ENCODE measurements around the gene MAPRE2.
A peak's percentile ranks its signal among the peaks of the same experiment; 100 is the strongest.
"Not testable (repeated sequence)": the region's sequence is repeated elsewhere in the genome, so short reads cannot be mapped to it uniquely, and the experiment has no call there.

The MAPRE2 gene

DNA sequence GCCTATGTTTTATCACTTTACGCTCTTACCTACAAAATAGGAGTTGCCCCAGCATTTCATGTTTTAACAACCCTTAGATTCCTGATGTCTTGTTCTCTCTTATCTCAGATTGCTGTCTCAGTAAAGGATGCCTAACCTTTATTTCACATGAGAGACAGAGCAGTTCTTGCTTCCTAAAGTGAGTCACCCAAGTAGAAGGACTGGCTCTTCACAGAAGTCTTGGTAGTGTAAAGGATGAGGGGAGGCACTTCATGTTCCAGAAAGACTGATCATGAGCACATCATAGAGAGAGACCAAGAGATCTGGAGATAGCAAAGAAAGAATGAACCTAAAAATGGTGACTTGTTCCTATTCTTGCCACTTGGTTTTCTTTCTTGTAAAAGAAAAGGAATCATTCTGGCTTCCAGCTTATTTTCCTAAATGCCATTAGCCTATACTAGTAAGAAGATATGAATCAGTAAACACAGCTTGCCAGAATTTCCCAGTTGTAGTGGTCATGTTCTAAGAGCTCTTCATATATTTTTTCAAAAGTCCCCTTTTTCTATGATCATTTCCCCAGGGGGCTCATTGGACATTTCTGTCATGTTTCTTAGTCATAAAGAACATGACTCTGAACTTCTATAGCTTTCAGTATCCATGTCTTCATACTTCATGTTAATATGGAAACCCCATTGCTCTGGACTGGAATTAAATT lies 54.9 kb downstream of the MAPRE2 start:
- DNase-seq, result no peak

GRCh38 chr18:35096677-35097011 lies 55.4 kb downstream of the MAPRE2 start:
- no peak for DNase-seq

DNA sequence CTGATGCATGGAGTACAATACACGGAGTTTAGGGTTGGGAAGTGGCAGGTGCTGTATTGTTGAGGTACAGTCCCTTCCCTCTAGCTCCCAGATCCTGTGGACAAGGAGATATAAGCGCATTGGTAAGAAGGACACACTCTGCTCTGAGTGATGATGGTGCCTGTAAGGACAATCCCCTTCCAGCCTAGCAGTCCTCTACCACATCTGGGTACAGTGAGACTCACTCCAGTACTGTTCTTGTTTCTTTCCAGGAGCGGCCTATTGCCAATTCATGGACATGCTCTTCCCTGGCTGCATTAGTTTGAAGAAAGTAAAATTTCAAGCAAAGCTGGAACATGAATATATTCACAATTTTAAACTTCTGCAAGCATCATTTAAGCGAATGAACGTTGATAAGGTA lies 56.0 kb downstream of the MAPRE2 start:
- no peak for DNase-seq

DNA sequence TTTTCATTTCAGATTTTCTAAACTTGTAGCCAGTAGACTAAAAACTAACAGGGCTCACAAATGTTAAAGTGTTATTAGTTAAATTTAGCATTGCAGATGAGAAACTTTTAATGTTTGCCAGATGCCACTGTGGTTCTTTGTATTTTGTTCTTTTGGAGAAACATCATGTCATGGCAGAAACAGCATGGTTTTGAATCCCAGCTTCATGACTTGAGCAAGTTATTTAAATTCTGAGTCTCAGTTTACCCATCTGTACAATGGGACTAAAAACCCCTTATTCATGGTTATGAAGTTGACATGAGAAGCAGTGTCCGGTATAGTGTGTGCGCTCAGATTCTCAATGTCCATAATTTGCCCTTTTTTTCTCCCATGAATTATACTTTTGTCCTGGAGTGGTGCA lies 56.5 kb downstream of the MAPRE2 start:
- no peak for DNase-seq

- DNase-seq, result no peak
These were observed 58.7 kb downstream of the MAPRE2 start for GRCh38 chr18:35099911-35100310.

- DNase-seq, result no peak
These were observed 63.3 kb downstream of the MAPRE2 start for GRCh38 chr18:35104391-35105051.

GRCh38 chr18:35106013-35106844 lies 65.0 kb downstream of the MAPRE2 start:
- no peak for DNase-seq

DNA sequence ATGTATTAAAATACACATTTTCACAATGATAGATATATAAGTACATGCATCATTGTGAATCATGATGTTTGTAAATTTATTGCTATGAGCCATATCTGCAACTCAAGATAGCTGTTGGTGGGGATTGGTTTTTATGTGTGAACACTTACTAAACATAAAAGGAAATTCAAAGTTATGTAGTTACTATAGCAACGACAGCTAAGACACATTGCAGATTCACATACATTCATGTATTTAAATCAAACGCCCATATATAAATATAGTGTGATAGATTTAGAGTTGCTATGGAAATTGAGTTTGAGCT lies 65.6 kb downstream of the MAPRE2 start:
- DNase-seq, result no peak

GRCh38 chr18:35107216-35107615 lies 66.0 kb downstream of the MAPRE2 start:
- no peak for DNase-seq

DNA sequence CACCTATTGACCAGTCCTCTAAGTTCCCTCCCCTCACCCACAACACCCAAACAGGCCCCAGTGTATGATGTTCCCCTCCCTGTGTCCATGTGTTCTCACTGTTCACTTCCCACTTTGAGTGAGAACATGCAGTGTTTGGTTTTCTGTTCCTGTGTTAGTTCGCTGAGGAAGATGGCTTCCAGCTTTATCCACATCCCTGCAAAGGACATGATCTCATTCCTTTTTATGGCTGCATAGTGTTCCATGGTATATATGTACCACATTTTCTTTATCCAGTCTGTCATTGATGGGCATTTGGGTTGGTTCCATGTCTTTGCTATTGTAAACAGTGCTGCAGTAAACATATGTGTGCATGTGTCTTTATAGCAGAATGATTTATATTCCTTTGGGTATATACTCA lies 66.9 kb downstream of the MAPRE2 start:
- DNase-seq, result not testable (repeated sequence)

GRCh38 chr18:35110059-35110458 lies 68.8 kb downstream of the MAPRE2 start:
- DNase-seq, result no peak

GRCh38 chr18:35110554-35111485 lies 69.6 kb downstream of the MAPRE2 start:
- DNase-seq, result no peak

GRCh38 chr18:35112696-35113095 lies 71.5 kb downstream of the MAPRE2 start:
- no peak for DNase-seq

- no peak for DNase-seq
These were observed 73.1 kb downstream of the MAPRE2 start for GRCh38 chr18:35114305-35114704.

GRCh38 chr18:35116784-35117318 lies 75.6 kb downstream of the MAPRE2 start:
- DNase-seq, result no peak

DNA sequence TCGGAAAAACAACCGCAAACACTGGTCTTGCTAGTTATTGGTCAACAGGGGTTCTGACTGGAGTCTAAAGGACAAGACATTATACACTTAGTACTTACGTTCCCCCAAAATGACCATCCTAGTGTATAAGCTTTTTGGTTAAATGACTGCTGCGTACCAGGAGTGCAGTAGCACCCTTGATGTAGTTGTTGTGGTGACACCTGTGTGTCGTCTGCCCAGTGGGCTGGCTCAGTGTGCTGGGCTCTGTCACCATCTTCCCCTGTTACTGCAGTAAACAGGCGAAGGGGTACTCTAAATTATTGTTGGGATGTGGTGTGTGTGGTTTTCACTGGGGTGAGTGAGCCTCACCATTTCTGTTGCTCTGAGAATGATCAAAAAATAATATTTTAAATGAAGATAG lies 76.2 kb downstream of the MAPRE2 start:
- DNase-seq, result no peak

DNA sequence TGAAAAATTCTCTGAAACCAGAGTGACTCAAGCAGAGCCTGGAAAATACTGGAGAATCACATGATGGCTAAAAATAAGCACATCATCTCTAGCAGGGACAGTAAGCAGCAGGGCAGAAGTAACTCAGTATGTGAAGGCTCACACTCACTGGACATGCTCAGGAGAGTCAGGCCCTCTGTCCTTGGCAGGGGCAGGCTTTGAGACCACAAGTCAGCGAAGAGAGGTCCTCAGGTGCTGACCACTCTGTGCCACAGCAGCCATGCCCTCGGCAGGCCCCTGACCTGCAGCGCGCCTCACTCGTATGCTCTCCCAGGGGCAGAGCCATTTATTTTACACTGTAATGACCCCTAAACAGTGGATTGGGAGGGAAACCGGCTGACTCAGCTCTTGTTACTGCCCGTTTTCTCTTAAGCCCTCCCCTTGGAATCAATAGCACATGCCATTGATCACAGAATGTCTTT lies 76.8 kb downstream of the MAPRE2 start:
- DNase-seq, result peak; percentile 6

DNA sequence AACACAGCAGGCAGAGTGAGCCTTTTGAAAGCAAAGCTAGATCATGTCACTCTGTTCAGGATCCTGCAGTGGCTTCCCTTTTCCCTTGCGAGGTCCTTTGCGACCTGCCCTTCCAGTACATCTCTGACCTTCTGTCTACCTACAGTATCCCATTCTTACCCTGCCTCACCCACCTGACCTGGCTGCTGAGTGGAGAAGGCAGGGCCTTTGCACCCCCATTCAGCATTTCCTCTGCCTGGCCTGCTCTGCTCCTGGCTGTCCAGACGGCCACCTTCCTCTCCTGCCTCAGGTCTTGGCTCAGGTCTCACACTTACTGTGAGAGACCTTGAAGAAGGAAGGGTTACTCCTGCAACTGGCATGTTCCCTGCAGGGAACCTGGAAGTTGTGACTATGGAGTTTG lies 77.4 kb downstream of the MAPRE2 start:
- no peak for DNase-seq

- DNase-seq, result no peak
These were observed 79.8 kb downstream of the MAPRE2 start for GRCh38 chr18:35121038-35121437.

GRCh38 chr18:35121531-35121930 lies 80.3 kb downstream of the MAPRE2 start:
- DNase-seq, result no peak

GRCh38 chr18:35122586-35123224 lies 81.5 kb downstream of the MAPRE2 start:
- DNase-seq, result no peak

GRCh38 chr18:35123811-35124210 lies 82.6 kb downstream of the MAPRE2 start:
- DNase-seq, result no peak

Data from amniotic stem cell (primary cell).